ENCODE measurements around the gene QSOX1. TPM values are rescaled to one million over a fixed set of nuclear protein-coding genes. Genes with fewer than 3 reads are reported as not detected.
A peak's percentile ranks its signal among the peaks of the same experiment; 100 is the strongest.

Gene QSOX1
- total RNA-seq, 1 donor from 2014 or later: 58.7 TPM

DNA sequence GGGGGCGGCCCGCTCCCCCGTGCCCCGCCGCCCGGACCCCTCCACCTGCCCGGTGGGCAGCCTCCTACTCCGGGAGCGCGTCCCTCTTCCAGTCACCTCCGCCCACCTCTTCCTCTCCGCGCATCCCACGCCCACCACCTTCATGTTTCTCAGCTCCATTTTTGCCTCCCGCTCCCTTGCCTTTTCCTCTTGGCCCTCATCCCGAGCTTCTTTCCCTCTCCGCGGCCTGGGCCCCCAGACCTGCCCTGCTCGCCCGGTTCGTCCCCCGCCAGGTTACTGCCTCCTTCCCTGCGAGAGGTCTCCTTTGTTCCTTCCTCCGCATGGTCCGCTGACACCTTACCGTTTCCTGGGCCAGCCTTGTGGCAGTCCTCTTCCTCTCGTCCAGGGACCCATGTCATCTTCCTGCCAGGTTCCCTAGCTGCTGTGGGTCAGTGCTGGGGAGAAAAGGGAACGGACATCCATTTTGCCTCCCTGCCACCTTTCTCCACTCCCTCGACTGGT, 563 bp downstream of the QSOX1 start:
- intact Hi-C loops (cut with micrococcal nuclease): loop anchor here (10.0 kb wide), 1 partner anchor 930 kb away; the partner anchor contains the start of gene IER5
- Mint-ChIP-seq H3K4me3 (ENCODE audit: low read depth) (peak overlapping the region; percentile 89), H3K9me3 (no peaks in the 10 kb centered on the region), H3K27me3 (ENCODE audit: low read depth) (peaks cover 3% of the 10 kb centered on the region), H3K36me3 (ENCODE audit: low read depth) (no peaks in the 10 kb centered on the region), H3K27ac (peak overlapping the region; percentile 89), H3K4me1 (ENCODE audit: low read depth) (peaks cover 40% of the 10 kb centered on the region)
- peak; percentile 17 for DNase-seq (ENCODE audit: low spot score)

DNA sequence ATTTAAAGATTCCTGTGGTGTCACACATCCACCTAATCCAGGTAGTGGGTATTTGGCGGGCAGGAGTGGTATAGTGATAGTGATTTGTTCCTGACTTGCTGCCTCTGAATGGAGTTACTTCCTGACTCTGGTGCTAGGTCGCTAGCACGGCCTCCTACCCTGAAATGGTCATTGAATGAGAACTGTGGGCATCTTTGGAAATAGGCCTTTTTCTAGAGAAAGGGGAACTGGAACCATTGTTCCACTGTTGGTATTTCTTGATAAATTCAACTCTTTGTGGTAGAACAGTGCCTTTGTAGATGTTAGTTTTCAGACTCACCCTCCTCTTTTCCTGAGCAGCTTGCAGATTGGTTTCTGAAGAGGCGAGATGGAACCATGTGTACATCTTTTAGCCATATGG, 1.5 kb downstream of the QSOX1 start:
- H3K36me3 Mint-ChIP-seq (ENCODE audit: low read depth): no peaks in the 10 kb centered on the region
- H3K27ac Mint-ChIP-seq: peak overlapping the region; percentile 5
- peaks cover 1% of the 10 kb centered on the region for H3K27me3 Mint-ChIP-seq (ENCODE audit: low read depth)
- peaks cover 40% of the 10 kb centered on the region for H3K4me1 Mint-ChIP-seq (ENCODE audit: low read depth)
- DNase-seq (ENCODE audit: low spot score): no peak
- H3K9me3 Mint-ChIP-seq: no peaks in the 10 kb centered on the region
- intact Hi-C loops (cut with micrococcal nuclease): loop anchor here (10.0 kb wide), 1 partner anchor 929 kb away; the partner anchor contains the start of gene IER5
- peak overlapping the region; percentile 89 for H3K4me3 Mint-ChIP-seq (ENCODE audit: low read depth)

GRCh38 chr1:180156631-180157091, 2.0 kb downstream of the QSOX1 start:
- Mint-ChIP-seq H3K27ac (no peak overlapping the region), H3K36me3 (ENCODE audit: low read depth) (no peaks in the 10 kb centered on the region), H3K9me3 (no peaks in the 10 kb centered on the region), H3K4me1 (ENCODE audit: low read depth) (peaks cover 40% of the 10 kb centered on the region), H3K27me3 (ENCODE audit: low read depth) (no peaks in the 10 kb centered on the region), H3K4me3 (ENCODE audit: low read depth) (no peak overlapping the region)
- intact Hi-C loops (cut with micrococcal nuclease): loop anchor here (10.0 kb wide), 1 partner anchor 928 kb away; the partner anchor contains the start of gene IER5
- no peak for DNase-seq (ENCODE audit: low spot score)

DNA sequence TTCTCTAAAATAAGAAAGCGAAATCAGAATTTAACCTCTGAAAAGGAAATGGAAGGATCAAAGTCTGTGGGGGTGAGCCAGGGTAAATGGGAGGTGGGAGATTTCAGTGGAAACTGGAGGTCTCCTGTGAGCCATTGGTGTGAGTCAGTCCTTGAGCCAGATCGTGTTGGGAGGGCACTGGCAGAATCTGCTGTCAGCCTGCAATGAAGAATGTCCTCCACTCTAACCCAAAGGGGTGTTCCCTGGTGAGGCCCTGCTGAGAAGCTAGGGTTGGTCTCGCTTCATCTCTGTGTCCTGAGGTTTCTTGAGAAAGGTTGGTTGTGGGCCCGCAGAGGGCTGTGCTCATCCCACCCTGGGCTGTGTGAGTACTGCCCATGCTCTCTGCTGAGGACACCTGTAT, 2.4 kb downstream of the QSOX1 start:
- H3K4me3 Mint-ChIP-seq (ENCODE audit: low read depth): no peak overlapping the region

DNA sequence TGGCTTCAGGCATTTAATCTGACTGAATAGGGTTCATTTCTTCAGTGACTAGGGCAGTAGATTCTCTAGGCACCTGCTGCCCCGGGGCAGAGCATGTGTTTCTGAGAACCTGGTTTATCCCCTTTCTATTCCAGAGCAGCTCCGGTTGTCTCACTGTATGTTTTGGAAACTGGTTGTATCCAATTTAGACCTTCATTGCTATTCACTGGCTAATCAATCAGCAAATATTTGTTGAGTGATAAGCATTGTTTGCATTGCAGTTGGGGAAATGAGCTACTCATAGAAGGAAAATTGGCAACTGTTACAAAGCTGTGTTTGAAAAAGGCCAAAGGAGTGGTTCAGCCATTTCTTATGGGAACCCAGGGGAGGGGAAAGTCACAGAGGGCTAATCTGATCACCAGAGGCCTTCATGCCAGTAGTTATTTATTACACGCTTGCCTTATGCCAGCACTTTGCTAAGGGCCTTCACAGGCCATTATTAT, 2.9 kb downstream of the QSOX1 start:
- intact Hi-C loops (cut with micrococcal nuclease): loop anchor here (10.0 kb wide), 1 partner anchor 927 kb away; the partner anchor contains the start of gene IER5
- H3K27me3 Mint-ChIP-seq (ENCODE audit: low read depth): no peaks in the 10 kb centered on the region

More for the DNA sequence above, 2.4 kb downstream of the QSOX1 start:
- Mint-ChIP-seq H3K27ac (no peak overlapping the region), H3K36me3 (ENCODE audit: low read depth) (no peaks in the 10 kb centered on the region), H3K27me3 (ENCODE audit: low read depth) (no peaks in the 10 kb centered on the region), H3K9me3 (no peaks in the 10 kb centered on the region), H3K4me1 (ENCODE audit: low read depth) (peaks cover 40% of the 10 kb centered on the region)
- intact Hi-C loops (cut with micrococcal nuclease): loop anchor here (10.0 kb wide), 1 partner anchor 928 kb away; the partner anchor contains the start of gene IER5
- no peak for DNase-seq (ENCODE audit: low spot score)

DNA sequence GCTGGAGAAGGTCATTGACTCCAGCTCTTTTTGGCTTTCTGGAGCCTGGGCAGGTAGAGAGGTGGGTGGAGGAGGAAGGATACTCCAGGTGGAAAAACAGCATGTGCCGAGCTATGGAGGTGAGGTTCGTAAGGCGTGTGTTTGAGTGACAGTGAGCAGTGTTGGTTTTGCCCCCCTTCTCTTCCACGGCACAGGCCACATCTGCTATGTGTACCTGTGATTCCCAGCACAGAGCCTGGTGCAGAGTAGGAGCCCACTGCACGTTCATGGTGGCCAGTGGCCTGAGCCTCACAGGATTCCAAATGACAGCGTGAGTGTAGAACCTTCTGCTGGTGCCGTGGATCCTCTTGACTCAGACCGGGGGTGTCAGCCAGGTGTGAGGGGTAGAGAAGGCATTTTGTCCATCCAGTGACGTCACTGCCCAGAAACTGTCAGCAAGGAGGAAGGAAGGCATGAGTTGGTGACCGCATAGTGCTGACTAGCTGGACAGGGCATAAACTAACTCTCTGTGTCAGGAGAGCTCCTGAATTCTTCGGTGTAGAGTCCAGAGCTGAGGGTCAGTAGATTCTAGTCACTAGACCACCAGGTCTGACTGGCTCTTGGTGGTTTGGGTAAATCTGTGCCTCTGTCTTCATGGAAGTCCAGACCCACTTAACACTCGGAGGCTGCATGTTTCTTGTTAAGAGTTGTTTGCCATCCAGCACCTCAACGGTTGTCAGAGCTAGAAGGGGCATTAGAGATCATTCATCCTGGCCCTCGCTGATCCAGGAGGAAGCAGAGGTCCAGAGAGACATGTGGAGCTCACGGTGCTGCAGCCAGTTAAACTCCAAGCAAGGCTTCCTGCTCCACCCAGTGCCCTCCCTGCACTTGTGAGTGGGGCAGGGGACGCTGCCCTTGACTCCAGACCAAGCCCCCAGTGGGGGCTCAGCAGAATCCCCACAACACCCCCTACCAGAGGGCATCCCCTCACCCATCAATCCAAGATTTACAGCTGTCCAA, 3.8 kb downstream of the QSOX1 start:
- Mint-ChIP-seq H3K4me1 (ENCODE audit: low read depth) (peaks cover 32% of the 10 kb centered on the region), H3K9me3 (no peaks in the 10 kb centered on the region), H3K4me3 (ENCODE audit: low read depth) (no peak overlapping the region), H3K36me3 (ENCODE audit: low read depth) (no peaks in the 10 kb centered on the region), H3K27me3 (ENCODE audit: low read depth) (no peaks in the 10 kb centered on the region), H3K27ac (no peak overlapping the region)
- no peak for DNase-seq (ENCODE audit: low spot score)
- intact Hi-C loops (cut with micrococcal nuclease): loop anchor here (10.0 kb wide), 1 partner anchor 926 kb away; the partner anchor contains the start of gene IER5

More for the DNA sequence above, 2.9 kb downstream of the QSOX1 start:
- no peaks in the 10 kb centered on the region for H3K36me3 Mint-ChIP-seq (ENCODE audit: low read depth)
- no peak overlapping the region for H3K27ac Mint-ChIP-seq
- DNase-seq (ENCODE audit: low spot score): no peak
- H3K4me3 Mint-ChIP-seq (ENCODE audit: low read depth): no peak overlapping the region
- peaks cover 36% of the 10 kb centered on the region for H3K4me1 Mint-ChIP-seq (ENCODE audit: low read depth)
- H3K9me3 Mint-ChIP-seq: no peaks in the 10 kb centered on the region

DNA sequence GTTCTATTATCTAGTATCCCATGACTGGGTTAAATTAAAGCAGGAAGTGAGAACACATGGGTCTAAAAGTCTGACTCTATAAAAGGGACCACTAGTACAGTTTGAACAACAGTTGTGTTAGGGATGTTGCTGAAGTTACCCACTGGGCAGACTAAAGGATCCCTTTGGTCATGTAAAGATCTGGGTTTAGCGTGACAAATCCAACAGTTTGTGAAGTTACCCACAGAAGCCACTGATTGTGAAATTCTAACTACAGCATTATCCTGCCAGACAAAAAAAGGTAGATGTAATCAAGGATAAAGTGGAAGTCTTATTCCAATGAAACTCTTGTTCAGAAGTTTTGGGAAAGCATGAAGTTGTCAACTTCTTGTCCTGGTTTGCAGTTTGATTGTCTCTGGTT, 5.7 kb downstream of the QSOX1 start:
- no peak overlapping the region for H3K27ac Mint-ChIP-seq
- no peaks in the 10 kb centered on the region for H3K27me3 Mint-ChIP-seq (ENCODE audit: low read depth)
- intact Hi-C loops (cut with micrococcal nuclease): no loop called here

GRCh38 chr1:180163041-180163440, 8.4 kb downstream of the QSOX1 start:
- Mint-ChIP-seq H3K27me3 (ENCODE audit: low read depth) (no peaks in the 10 kb centered on the region), H3K4me1 (ENCODE audit: low read depth) (peaks cover 11% of the 10 kb centered on the region), H3K4me3 (ENCODE audit: low read depth) (no peak overlapping the region), H3K36me3 (ENCODE audit: low read depth) (no peaks in the 10 kb centered on the region), H3K9me3 (no peaks in the 10 kb centered on the region), H3K27ac (no peak overlapping the region)
- no peak for DNase-seq (ENCODE audit: low spot score)
- intact Hi-C loops (cut with micrococcal nuclease): no loop called here

More for the DNA sequence above, 5.7 kb downstream of the QSOX1 start:
- peaks cover 30% of the 10 kb centered on the region for H3K4me1 Mint-ChIP-seq (ENCODE audit: low read depth)
- no peak overlapping the region for H3K4me3 Mint-ChIP-seq (ENCODE audit: low read depth)
- no peaks in the 10 kb centered on the region for H3K36me3 Mint-ChIP-seq (ENCODE audit: low read depth)
- no peak for DNase-seq (ENCODE audit: low spot score)
- no peaks in the 10 kb centered on the region for H3K9me3 Mint-ChIP-seq

DNA sequence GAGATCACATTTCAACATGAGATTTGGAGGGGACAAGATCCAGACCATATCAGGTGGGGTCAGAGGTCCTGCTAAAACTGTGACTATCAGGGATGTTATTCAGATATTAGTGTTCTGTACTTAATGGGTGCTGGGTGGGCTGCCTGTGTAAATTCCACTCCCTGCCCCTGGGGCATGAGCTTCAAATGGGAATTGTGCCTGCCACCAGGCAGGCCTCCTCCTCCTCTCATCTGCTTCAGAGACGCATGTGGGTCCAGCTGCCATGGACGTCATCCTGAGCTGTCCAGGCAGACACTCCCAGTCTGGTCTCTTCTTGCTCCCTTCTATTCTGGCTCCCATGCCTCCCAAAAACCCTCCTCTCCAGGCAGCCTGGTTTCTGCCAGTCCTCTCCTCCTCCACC, 10.4 kb downstream of the QSOX1 start:
- Mint-ChIP-seq H3K9me3 (no peaks in the 10 kb centered on the region), H3K27ac (no peak overlapping the region)

DNA sequence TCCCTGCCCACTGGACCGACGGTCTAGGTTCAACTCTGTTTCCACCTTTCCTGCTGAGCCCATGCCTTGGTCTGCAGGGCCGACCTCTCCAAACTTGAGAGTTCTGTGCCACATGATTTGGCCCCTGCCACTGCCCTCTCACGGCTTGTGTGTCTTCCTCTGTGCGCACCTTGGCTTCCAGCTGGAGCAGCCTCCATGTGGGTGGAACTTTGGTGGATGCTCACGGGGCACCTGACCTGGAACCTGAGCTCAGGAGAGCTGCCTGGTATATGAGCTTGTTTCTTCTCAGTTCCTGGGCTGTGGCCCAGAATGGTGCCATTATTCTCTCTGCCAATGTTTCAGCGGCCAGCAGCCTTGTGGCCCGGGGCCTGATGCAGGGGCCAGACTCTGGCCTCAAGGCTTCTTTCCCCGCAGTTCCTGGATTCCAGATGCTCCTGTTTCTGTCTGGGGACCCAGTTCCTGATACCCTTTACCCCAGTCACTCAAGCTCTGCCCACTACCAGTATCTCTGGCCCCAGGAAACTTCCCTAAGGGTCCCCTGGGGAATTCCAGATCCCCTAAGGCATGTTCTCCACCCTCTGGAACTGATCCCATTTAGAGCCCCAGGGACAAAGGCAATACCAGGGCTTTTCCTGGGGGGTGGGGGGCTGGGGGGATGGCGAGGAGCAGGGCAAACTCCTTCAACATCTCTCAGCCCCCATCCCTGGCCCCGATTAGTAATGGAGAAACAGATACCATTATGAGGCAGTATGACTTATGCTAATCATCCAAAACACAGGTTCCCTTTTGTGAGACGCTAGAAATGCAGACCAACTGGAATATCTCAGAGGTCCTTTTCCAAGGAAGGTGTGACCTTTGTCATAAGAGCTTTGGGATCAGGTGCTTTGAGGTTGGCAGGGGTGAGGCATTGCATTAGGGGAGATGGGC, 11.1 kb downstream of the QSOX1 start:
- intact Hi-C loops (cut with micrococcal nuclease): loop anchor here (5.0 kb wide), 1 partner anchor 48 kb away; no protein-coding TSS in a partner anchor
- Mint-ChIP-seq H3K36me3 (ENCODE audit: low read depth) (peaks cover 3% of the 10 kb centered on the region), H3K27me3 (ENCODE audit: low read depth) (no peaks in the 10 kb centered on the region), H3K9me3 (no peaks in the 10 kb centered on the region), H3K4me3 (ENCODE audit: low read depth) (no peak overlapping the region), H3K4me1 (ENCODE audit: low read depth) (peaks cover 2% of the 10 kb centered on the region), H3K27ac (no peak overlapping the region)
- no peak for DNase-seq (ENCODE audit: low spot score)

More for the DNA sequence above, 10.4 kb downstream of the QSOX1 start:
- H3K4me3 Mint-ChIP-seq (ENCODE audit: low read depth): no peak overlapping the region
- H3K4me1 Mint-ChIP-seq (ENCODE audit: low read depth): peaks cover 2% of the 10 kb centered on the region
- intact Hi-C loops (cut with micrococcal nuclease): loop anchor here (5.0 kb wide), 1 partner anchor 48 kb away; no protein-coding TSS in a partner anchor
- peaks cover 3% of the 10 kb centered on the region for H3K36me3 Mint-ChIP-seq (ENCODE audit: low read depth)
- DNase-seq (ENCODE audit: low spot score): no peak
- no peaks in the 10 kb centered on the region for H3K27me3 Mint-ChIP-seq (ENCODE audit: low read depth)

DNA sequence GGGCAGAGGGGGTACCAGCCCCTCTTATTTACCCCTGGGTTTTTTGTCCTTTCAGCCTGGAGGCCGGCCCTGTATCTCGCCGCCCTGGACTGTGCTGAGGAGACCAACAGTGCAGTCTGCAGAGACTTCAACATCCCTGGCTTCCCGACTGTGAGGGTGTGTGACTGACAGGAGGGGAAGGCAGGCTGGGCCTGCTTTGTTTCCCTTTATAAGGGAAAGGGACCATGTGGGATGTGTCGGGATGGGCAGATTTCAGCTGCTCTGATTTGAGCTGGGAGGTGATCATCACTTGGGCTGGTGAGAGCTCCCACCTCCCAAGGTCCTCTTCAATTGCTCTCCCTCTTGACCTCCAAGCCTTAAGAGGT, 11.7 kb downstream of the QSOX1 start:
- Mint-ChIP-seq H3K36me3 (ENCODE audit: low read depth) (peaks cover 3% of the 10 kb centered on the region), H3K27ac (no peak overlapping the region), H3K27me3 (ENCODE audit: low read depth) (no peaks in the 10 kb centered on the region), H3K4me3 (ENCODE audit: low read depth) (no peak overlapping the region), H3K4me1 (ENCODE audit: low read depth) (peaks cover 2% of the 10 kb centered on the region), H3K9me3 (no peaks in the 10 kb centered on the region)
- intact Hi-C loops (cut with micrococcal nuclease): loop anchor here (5.0 kb wide), 1 partner anchor 49 kb away; no protein-coding TSS in a partner anchor
- no peak for DNase-seq (ENCODE audit: low spot score)

Measured in activated T-helper 2 cell treated with anti-CD3 and anti-CD28 coated beads, Interferon-gamma antibody, Interleukin-2, Interleukin-4, amounts not matched to agents 10 μg/mL and 5 μg/mL and 100 μg/mL, durations not matched to agents 14 hours and 24 hours and 36 hours (primary cell).